ENCODE measurements around the gene LRFN2. TPM values are rescaled to one million over a fixed set of nuclear protein-coding genes. Genes with fewer than 3 reads are reported as not detected.
A peak's percentile ranks its signal among the peaks of the same experiment; 100 is the strongest.

Gene LRFN2
- total and polyA plus RNA-seq, 2 of the 8 experiments (the other 6 are each of a cell fraction or from before 2014, with no cell fraction given) = 2.3 TPM

DNA sequence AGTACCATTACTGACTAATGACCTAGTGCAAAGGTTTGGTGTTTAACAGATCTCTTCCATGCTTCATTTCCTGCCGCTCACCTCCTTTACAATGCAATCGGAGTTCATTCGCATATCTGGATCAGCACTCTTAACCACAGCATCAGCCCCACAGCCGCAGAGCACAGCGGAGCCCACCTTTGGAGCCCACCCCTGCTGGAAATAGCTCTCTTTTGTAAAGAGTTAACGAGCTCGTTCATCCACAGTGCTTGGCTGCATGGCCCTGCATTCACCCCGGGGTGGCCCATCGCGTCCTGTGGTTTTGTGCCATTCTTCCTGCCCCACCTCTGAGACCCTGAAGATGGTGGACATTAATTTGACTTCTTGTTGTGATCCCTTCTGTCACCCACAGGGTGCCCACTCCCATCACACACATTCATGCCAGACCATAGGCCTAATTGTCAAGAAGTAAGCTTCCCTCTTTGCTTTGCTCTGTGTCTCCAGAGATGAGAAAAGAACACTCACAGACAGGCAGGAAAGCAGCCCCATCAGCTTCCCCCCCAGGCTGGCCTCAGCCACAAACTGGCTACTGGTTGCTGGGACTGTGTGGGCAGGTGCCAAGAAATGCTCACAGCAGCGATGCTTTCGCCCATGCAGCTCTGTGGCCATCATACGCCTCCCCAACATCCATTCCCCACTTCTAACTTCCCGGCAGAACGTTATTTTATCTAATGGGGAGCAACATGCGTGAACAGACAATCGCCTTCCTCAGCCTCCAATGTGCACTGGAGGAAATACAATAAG, 167.0 kb downstream of the LRFN2 start:
- Histone ChIP-seq H2AFZ (ENCODE audit: low read length) (no peak overlapping the region), H4K8ac (ENCODE audit: extremely low read depth, insufficient read depth, low read length) (0 out of 2 replicates have a peak overlapping the region, but pooled peaks have one; percentile 39), H2AK5ac (ENCODE audit: low read depth, low read length) (no peak overlapping the region), H3K14ac (ENCODE audit: insufficient read length) (no peak overlapping the region), H2BK120ac (replicated peaks; ENCODE audit: low read depth, low read length) (no peak overlapping the region), H2BK15ac (ENCODE audit: low read length) (peak overlapping the region; percentile 89; the same call in 1 of the 2 replicates), H3K18ac (ENCODE audit: extremely low read depth, low read length) (peak overlapping the region; percentile 57), H3K4me1 (replicated peaks in 1 of 4; ENCODE audit: control insufficient read depth in 3 of 4, insufficient read depth in 4 of 4, low read length in 3 of 4) (peaks cover 15 to 31% (median 21%) of the 10 kb centered on the region in 4 experiments), H4K20me1 (replicated peaks in 1 of 2; ENCODE audit: control insufficient read depth in 1 of 2, insufficient read depth in 2 of 2, low read length in 2 of 2) (no peaks in the 10 kb centered on the region), H3K9ac (replicated peaks in 1 of 4; ENCODE audit: extremely low read depth in 1 of 4, low read depth in 3 of 4, low read length in 3 of 4) (no peak overlapping the region), H3K4me3 (ENCODE audit: extremely low read depth in 1 of 4, insufficient read depth in 2 of 4, low read depth in 3 of 4, low read length in 4 of 4) (peak overlapping the region in 1 of 4 experiments; percentile 31; a peak in 1 of 8 replicates), H4K5ac (ENCODE audit: insufficient read length, low read depth, low read length) (peak overlapping the region; percentile 13), H3K27me3 (replicated peaks in 1 of 4; ENCODE audit: control insufficient read depth in 3 of 4, extremely low read depth in 1 of 4, insufficient read depth in 3 of 4, low read length in 3 of 4) (no peaks in the 10 kb centered on the region), H3K79me2 (ENCODE audit: control insufficient read depth in 1 of 2, insufficient read depth in 2 of 2, low read length in 2 of 2) (no peaks in the 10 kb centered on the region), H2BK5ac (ENCODE audit: low read depth, low read length) (peak overlapping the region; percentile 76), H4K91ac (replicated peaks; ENCODE audit: insufficient read length, low read length) (peak overlapping the region; percentile 22), H2BK20ac (ENCODE audit: low read length) (peak overlapping the region; percentile 67), H3K9me3 (ENCODE audit: insufficient read depth in 2 of 2, low read depth in 1 of 2, low read length in 1 of 2) (no peaks in the 10 kb centered on the region), H3K23me2 (ENCODE audit: low read depth, low read length) (no peaks in the 10 kb centered on the region), H3K79me1 (ENCODE audit: low read depth, low read length) (no peaks in the 10 kb centered on the region), H3K56ac (replicated peaks; ENCODE audit: insufficient read length, low read depth, low read length) (no peak overlapping the region), H3K4me2 (ENCODE audit: insufficient read depth in 1 of 2, low read depth in 2 of 2, low read length in 2 of 2) (peak overlapping the region; percentile 41 to 59), H3K4ac (replicated peaks; ENCODE audit: insufficient read length, low read depth, low read length) (no peak overlapping the region), H3K23ac (ENCODE audit: insufficient read length) (no peak overlapping the region), H3K27ac (ENCODE audit: low read depth, low read length) (no peak overlapping the region), H2BK12ac (ENCODE audit: low read depth, low read length) (0 out of 2 replicates have a peak overlapping the region, but pooled peaks have one; percentile 80), H3K36me3 (ENCODE audit: control insufficient read depth in 2 of 4, insufficient read depth in 4 of 4, low read length in 3 of 4) (no peaks in the 10 kb centered on the region)
- WGBS, 2 experiments (ENCODE audit: extremely low coverage in 1 of 2, insufficient coverage in 1 of 2, insufficient read length in 1 of 2, insufficient replicate concordance in 2 of 2, low coverage in 1 of 2, low lambda C conversion rate in 2 of 2, missing lambda C conversion rate in 1 of 2) = 67% methylated on average over 17 of the region's 17 CpGs; no CpG with 5 or more reads in 1 of the 2 experiments
- no peak for FAIRE-seq
- TF ChIP-seq PHF8 (conservative IDR thresholded peaks at IDR 0.05; ENCODE audit: low read depth, low read length) = no peak
- peak; percentile 9 for TF ChIP-seq ASH2L (IDR thresholded peaks at IDR 0.05; ENCODE audit: low read length)
- TF ChIP-seq NANOG (IDR thresholded peaks at IDR 0.05; ENCODE audit: insufficient read depth, low read depth, low read length, poor library complexity, severe bottlenecking) = peak; percentile 49
- TF ChIP-seq, protein P1, sequence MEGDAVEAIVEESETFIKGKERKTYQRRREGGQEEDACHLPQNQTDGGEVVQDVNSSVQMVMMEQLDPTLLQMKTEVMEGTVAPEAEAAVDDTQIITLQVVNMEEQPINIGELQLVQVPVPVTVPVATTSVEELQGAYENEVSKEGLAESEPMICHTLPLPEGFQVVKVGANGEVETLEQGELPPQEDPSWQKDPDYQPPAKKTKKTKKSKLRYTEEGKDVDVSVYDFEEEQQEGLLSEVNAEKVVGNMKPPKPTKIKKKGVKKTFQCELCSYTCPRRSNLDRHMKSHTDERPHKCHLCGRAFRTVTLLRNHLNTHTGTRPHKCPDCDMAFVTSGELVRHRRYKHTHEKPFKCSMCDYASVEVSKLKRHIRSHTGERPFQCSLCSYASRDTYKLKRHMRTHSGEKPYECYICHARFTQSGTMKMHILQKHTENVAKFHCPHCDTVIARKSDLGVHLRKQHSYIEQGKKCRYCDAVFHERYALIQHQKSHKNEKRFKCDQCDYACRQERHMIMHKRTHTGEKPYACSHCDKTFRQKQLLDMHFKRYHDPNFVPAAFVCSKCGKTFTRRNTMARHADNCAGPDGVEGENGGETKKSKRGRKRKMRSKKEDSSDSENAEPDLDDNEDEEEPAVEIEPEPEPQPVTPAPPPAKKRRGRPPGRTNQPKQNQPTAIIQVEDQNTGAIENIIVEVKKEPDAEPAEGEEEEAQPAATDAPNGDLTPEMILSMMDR (IDR thresholded peaks at IDR 0.05; ENCODE audit: control extremely low read depth in 1 of 3, insufficient read depth in 1 of 3, low read depth in 1 of 3, low read length in 3 of 3) = no peak
- TF ChIP-seq SIX5 (IDR thresholded peaks at IDR 0.05; ENCODE audit: low read depth, low read length) = no peak
- no peak for TF ChIP-seq SAP30 (IDR thresholded peaks at IDR 0.05; ENCODE audit: insufficient read depth, insufficient replicate concordance, low read length)
- DNase-seq (ENCODE audit: low read depth in 1 of 2, low spot score in 2 of 2) = no peak
- ChIA-PET CTCF (ENCODE audit: partially characterized antibody) (interaction anchor here (0.9 to 5.4 kb wide), 12 partner anchors 10 to 497 kb away, joined by 3 to 30 read pairs (median 3); no protein-coding TSS in a partner anchor), POLR2A (ENCODE audit: partially characterized antibody) (interaction anchor here (1.0 to 2.2 kb wide), 3 partner anchors 13 to 42 kb away, joined by 3 to 5 read pairs (median 3); no protein-coding TSS in a partner anchor)

Measured in H1 (cell line).